ENCODE data around the gene LIPG.

LIPG gene

DNA sequence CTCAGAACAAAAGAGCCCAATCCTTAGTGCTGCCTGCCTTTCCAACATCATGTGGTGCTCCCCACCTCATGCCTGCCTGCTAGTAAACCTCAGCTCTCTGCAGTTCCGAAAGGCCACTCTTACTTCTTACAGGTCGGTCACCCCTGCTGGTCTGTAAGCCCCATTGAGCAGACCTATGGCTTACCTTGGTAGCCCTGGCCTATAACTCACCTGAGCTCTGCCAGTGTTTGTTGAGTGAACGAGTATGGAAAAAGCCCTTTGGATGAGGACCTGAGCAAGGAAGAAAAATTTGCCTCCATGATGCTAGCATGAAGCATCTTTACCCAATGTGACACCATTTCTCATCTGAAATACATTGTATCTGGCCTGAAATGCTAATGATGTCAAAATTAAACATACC is 83.3 kb downstream of the LIPG start:
- no peak for DNase-seq

DNA sequence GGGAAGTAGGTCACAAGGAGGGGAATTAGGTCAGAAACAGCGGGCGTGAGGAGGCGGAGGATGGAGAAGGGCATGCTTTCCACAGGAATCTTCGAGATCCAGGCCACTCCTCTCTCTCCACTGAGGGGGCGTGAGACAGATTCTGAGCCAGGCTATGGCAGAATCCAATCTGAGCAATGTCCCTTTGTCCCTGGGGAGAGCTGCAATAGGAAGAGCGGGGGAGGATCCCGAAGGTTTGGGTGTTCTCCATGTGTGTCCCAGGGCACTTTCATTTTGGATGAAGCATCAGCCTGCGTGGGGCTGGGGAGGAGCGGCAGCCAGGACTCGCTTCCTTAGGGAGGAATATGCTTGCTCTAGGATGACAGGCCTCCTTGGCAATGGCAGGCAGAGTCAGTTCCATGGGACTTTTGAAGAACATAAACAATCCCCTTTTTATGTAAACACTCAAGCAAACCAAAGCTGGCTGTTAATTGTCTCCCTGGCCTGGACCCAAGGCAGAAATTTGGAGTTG is 84.0 kb downstream of the LIPG start:
- no peak for DNase-seq

- DNase-seq: no peak
Measured at GRCh38 chr18:49646873-49647272, 85.0 kb downstream of the LIPG start.

DNA sequence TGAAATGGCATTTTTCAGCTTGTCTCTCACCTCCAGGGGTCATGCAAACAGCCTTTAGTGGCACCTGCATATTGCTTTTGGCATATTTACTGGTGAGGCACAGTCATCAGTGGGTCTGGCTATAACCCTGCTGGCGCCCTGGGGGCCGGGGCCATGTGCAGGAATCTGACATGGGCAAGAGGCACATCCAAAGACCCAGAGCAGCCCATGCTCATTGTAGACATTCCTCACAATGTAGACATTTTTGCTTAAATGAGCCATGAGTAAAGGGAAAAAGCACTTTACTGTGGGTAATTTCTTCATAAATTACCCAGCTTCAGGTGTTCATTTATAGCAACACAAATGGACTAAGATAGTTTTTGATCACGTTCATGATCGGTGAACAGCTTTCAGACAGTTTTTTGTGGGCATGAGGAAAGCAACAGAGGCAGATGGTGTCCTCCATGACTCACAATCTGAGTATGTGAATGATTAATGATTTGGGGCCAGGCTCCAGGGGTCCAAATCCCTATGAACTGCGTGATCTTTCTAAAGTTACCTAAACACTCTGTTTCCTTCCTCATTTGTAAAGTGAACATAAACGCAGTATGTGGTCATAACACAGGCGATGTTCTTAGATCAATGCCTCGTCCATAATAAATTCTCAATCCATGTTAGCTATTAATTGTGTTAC is 85.8 kb downstream of the LIPG start:
- no peak for DNase-seq

GRCh38 chr18:49648326-49648725 is 86.5 kb downstream of the LIPG start:
- DNase-seq: no peak

All from CD4-positive, alpha-beta T cell treated with Interleukin-6 for 4 hours (primary cell).